Kasumi-1 (cell line): ENCODE measurements around the gene PCNT.
A peak's percentile ranks its signal among the peaks of the same experiment; 100 is the strongest.

Source experiments
- DNase-seq, 2 experiments: peaks; one replicate each; lab custom pipeline; 2025; lab: John Stamatoyannopoulos, UW

The PCNT gene

DNA sequence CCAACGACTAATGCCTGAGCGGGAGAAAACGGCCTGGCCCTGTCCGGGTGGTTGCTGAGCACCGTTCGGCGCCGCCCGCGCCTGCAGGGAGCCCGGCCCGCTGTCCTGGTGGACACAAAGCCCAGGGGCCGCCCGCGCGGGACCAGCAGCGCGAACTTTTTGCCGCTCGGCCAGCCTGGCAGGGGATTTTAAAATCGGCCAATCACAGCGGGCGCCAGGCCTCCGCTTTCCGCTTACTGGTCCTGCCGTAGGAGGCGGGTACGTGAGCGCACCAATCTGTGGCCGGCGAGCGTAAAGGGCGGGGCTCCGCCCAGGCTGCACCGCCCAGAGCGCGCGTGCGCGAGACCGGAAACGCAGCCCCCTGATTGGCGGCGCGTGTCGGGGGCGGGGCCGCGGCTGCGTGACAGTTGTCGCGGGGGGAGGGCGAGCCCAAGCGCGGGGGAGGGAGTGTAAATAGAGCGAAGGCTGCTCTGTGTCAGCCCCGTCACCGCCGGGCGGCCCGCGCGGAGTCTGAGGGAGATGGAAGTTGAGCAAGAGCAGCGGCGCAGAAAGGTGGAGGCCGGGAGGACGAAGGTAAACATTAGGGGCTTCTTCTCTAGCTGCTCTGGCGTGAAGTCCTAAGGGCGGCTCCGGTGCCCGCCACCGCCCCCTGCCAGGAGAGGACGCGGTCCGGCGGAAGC is at the start of gene PCNT, which contains the start of gene C21orf58:
TSS of gene PCNT (plus strand) at position 447 of the 680 bp plus-strand sequence. CDS start at position 520, 73 bp downstream.
TSS of gene C21orf58 (minus strand) at position 161 of the 680 bp plus-strand sequence. CDS start 1,132 bp downstream, outside the sequence.
- DNase-seq = peak; percentile 93 to 94

GRCh38 chr21:46274797-46275390 is 49.1 kb upstream of the PCNT start:
- no peak for DNase-seq

- peak; percentile 7 to 12 for DNase-seq
Observed at GRCh38 chr21:46284077-46284644, 39.8 kb upstream of the PCNT start.

- DNase-seq = no peak
Observed at GRCh38 chr21:46284733-46285132, 39.2 kb upstream of the PCNT start.

- DNase-seq = no peak
Observed at GRCh38 chr21:46285206-46285661, 38.7 kb upstream of the PCNT start, which contains the start of gene MCM3AP. Gene MCM3AP, minus strand, starts transcription at chr21:46285611. Its CDS starts 325 bp downstream, at chr21:46285286.

DNA sequence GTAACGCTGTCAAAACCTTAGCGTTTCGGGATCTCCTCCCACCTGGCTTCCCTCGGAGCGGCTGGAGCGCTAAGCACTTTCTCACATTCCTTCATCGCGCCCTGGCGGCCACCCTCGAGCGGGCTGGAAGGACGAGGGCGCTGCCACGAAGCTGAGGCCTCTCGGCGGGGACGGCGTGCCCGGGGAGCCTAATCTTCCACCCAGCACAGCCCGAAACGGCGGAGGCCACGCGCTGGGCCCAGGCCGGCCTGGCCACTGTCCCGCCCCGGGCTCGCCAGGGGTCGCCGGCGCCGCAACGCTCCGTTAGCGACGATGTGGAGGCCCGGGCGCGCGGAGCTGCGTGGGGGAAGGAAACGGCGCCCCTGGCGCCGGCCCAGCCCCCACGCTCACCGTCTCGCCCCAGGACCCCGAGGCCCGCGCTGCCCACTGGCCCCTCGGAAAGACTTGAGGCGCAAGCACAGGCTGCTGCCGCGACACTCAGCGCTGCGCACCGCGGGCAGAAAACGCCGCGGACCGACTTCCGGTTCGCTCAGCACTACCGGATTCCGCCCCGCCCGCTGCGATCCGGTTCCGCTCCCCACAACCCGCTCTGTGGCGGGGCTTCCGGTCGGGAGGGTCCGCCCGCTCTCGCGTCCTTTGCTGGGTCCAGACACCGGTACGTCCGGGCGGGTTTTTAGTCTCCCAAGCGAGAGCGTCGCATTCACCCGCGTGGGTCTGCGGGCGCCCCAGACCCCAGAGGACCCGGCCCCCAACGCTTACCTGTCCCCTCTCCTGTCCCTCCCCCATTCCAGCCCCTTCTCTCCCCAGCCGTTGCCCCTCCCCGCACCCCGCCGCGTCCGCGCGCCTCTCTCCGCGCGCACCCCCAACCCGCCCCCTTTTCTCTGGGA is 38.0 kb upstream of the PCNT start, which contains the start of gene YBEY:
TSS of gene YBEY (plus strand) at position 582 of the 887 bp plus-strand sequence. CDS start 572 bp downstream, outside the sequence.
- peak; percentile 69 to 73 for DNase-seq

- DNase-seq = peak; percentile 69 to 73
Observed at GRCh38 chr21:46286648-46287002, 37.3 kb upstream of the PCNT start.

DNA sequence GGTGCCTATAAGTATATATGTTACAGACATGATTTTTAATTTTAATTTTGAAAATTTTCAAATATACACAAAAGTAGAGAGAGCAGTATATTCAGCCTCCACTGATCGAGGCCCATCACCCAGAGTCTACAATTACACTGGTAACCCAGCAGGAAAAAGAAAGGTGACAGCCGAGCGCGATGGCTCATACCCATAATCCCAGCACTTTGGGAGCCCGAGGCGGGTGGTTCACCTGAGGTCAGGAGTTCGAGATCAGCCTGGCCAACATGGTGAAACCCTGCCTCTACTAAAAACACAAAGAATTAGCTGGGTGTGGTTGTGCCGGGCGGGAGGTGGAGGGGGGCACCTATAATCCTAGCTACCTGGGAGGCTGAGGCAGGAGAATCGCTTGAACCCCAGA is 36.4 kb upstream of the PCNT start:
- no peak for DNase-seq

- no peak for DNase-seq
Observed at GRCh38 chr21:46289655-46290179, 34.2 kb upstream of the PCNT start.

DNA sequence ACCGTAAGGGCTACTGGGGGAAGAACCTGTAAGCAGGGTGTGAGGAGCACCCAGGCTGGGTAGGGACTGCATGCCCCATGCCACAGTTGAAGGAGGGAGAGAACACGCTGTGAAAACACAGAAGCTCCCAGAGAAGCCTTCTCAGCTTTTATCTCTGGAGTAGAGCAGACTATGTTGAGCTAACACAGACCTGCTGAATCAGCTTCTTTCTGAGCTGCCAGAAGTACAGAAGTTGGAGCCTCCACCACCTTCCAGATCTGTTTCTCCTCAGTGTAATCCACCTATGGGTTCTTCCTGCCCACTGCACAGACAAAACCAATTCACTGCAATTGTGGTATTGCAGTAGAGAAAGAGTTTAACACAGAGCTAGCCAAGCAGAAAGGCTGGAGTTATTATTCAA is 32.4 kb upstream of the PCNT start:
- DNase-seq = no peak

DNA sequence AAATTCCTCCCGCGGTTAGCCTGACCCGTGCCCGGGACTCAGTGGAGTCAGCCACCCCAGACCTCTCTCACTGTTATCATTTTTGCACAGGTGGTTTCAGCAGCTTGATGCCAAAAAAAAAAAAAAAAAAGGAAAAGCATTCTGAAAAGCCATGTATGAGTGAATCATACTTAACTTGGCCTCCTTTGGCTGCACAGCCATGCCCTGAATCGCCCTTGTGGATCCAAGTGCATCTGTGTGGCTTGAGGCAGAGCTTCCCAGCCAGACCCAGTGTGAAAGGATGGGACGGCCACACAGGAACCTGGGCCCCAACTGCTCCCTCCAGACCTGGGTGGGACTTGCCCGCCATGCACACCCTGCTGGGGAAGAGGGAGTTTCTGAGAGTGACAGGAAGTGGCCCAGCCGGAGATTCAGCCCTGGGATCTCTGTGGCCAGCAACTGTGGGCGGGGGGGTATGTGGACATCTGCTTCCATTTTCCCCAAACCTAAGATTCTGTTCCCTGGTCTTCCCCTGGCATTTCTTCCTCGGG is 29.2 kb upstream of the PCNT start:
- peak; percentile 59 to 67 for DNase-seq

GRCh38 chr21:46295177-46295770 is 28.7 kb upstream of the PCNT start:
- no peak for DNase-seq

DNA sequence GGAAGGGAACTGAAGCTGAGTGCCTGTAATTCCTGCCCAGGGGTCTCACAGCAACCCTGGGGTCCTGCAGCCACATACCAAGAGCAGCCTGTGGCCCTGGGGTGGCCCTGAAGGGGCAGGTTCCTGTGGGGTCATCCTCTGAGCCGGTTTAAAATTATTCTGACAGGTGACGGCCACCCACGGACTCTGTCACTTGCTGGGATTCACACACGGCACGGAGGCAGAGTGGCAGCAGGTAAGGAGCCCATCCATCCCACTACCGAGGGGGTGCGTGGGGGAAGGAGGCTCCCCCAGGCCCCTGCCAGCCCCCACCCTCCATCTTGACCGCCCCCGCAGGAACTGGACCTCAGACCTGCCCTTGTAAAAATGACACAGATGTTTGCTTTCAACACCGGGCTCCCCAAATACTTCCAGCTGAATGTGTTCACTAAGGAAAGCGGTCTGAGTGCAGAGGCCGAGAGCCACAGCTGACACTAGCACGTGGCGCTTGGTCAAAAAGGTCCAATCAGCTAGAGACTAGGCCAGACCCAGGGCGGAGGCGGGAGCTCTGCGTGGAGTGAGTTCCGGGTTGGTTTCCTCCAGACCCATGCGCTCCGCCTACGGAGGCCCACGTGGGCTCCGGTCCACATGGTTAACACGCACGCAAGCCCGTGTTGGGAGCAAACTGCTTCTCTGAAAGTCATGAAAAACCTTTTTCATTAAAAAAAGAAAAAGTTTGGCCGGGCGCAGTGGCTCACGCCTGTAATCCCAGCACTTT is 27.8 kb upstream of the PCNT start:
- DNase-seq = peak; percentile 72 to 73

DNA sequence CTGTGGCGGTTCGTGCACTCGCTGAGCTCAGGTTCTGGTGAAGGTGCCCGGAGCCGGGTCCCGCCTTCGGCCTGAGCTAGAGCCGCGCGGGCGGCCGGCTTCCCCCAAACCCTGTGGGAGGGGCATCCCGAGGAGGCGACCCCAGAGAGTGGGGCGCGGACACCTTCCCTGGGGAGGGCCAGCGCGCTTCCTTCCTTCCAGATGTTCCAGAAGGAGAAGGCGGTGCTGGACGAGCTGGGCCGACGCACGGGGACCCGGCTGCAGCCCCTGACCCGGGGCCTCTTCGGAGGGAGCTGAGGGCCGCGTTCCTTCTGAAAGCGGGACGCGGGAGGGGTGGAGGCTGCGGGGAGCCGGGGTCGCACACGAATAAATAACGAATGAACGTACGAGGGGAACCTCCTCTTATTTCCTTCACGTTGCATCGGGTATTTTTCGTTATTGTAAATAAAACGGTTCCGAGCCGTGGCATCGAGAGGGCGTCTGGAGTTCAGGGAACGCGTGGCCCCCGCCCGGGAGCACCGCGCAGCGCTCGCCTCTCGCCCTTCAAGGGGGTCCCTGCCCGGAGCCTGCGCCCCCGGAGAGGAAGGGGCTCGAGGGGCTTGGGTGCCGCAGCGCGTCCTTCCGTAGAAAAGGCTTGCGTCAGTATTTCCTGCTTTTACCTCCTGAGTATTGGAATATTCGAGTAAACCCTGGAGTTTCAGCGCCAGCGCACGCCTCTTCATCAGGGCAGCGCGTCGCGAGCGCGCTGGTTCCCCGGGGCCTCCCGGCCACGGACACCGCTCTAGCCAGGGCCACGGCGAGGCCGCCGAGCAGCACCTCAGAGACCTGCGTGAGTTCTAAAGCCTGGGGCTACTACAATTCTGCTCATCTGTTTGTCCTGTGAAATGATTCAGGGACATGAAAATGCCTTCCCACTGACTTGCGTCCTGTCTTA is 26.4 kb upstream of the PCNT start:
- no peak for DNase-seq

DNA sequence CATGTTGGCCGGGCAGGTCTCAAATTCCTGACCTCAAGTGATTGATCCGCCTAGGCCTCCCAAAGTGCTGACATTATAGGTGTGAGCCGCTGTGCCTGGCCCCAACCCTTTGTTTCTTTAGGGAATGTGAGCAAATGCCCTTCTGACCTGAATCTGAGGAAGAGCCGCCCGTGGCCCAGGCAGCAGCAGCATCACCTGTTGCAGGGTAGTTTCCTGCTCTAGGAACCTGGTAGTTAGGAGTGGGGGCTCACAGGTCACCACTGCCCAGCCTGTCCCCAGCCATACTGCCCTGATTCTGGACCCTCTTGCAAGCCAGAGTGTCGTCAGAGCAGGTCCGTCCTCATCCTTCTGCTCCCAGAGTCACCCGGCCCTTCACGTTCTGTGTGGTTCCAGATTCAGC is 24.8 kb upstream of the PCNT start:
- DNase-seq = no peak

DNA sequence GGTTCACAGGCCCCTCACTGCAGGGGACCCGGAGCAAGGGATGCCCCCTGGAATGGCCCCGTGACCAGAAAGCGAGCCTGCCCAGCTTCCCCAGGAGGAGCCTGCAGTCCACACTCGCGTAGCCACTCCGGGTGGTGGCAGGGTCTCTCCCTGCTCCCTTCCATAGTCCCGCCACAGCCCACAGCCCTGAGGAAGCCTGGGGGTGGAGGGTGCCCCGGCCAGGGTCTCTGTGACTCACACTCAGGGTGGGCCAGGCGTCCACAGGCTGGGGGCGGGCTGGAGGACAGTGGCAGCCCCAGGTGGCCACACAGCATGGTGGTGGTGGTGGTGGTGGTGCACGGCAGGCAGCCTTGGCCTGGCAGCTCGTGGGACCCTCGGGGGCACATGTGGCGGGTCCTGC is 22.2 kb upstream of the PCNT start:
- DNase-seq = no peak

DNA sequence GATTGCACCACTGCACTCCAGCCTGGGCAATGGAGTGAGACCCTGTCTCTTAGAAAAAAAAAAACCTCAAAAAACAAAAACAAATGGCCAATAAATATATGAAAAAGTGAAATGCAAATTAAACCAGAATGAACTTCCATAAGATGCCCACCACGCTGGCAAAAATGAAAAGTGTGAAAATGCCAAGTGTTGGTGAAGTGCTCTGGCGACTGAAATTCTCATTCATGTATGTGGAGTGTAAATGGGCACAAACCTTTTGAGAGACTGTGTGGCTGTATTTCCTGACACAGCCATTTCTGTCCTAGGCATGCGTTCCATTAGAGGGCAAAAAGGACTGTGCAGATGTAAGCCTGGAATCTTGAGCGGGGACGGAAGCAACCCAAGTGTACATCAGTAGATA is 19.5 kb upstream of the PCNT start:
- no peak for DNase-seq

GRCh38 chr21:46304955-46305354 is 19.0 kb upstream of the PCNT start:
- no peak for DNase-seq

DNA sequence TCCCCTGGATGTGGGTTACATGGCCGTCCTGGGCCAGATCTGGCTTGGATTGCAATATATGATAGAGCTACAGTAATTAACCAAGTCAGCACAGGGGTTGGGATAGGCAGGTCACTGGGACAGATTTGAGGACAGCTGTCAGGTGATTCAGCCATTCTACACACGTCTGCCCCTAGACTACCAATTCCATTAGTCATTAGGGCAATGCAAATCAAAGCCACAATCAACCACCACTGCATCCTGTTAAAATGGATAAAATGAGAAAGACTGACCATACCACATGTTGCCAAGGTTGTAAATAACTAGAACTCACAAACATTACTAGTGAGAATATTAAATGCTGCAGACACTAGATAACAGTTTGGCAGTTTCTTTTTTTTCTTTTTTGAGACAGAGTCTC is 16.3 kb upstream of the PCNT start:
- no peak for DNase-seq
